IPS-NIHi7 (cell line): ENCODE results near the gene TUFM.
"Not testable (repeated sequence)": the region's sequence is repeated elsewhere in the genome, so short reads cannot be mapped to it uniquely, and the experiment has no call there.

Experiments
- DNase-seq: peaks from one replicate; pipeline ENCODE4 v3.0.0; 2012; ENCODE audit warnings: mixed read lengths; ENCODE audit errors: extremely low spot score

Gene TUFM

DNA sequence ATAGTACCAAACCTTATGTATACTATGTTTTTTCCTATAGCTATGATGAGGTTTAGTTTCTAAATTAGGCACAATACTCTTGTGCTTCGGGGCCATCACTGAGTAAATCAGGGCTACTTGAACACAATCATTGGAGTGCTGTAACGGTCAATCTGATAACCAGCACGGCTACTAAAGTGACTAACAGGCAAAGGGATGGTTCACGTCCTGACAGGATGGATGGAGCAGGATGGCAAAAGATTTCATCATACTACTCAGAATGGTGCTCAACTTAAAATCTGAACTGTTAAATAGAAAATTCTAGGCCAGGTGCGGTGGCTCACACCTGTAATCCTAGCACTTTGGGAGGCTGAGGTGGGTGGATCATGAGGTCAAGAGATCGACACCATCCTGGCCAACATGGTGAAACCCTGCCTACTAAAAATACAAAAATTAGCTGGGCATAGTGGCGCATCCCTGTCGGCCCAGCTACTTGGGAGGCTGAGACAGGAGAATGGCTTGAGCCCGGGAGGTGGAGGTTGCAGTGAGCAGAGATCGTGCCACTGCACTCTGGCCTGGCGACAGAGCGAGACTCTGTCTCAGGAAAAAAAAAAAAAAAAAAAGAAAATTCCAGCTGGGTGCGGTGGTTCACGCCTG, 7.0 kb downstream of the TUFM start:
- DNase-seq: no peak

DNA sequence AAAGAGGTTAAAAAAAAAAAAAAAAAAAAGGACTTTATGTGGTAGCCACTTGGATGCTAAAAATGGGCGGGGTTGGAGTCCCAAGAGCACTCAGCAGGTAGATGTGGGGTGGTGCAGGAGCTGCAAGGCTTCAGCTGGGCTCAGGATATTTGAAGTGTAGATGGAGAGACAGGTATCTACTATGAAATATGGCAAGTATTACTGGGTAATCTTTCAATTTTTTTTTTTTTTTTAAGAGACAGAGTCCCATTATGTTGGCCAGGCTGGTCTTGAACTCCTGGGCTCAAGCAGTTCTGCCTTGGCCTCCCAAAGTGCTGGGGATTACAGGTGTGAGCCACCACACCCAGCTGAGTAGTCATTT, 7.6 kb downstream of the TUFM start:
- DNase-seq: no peak

DNA sequence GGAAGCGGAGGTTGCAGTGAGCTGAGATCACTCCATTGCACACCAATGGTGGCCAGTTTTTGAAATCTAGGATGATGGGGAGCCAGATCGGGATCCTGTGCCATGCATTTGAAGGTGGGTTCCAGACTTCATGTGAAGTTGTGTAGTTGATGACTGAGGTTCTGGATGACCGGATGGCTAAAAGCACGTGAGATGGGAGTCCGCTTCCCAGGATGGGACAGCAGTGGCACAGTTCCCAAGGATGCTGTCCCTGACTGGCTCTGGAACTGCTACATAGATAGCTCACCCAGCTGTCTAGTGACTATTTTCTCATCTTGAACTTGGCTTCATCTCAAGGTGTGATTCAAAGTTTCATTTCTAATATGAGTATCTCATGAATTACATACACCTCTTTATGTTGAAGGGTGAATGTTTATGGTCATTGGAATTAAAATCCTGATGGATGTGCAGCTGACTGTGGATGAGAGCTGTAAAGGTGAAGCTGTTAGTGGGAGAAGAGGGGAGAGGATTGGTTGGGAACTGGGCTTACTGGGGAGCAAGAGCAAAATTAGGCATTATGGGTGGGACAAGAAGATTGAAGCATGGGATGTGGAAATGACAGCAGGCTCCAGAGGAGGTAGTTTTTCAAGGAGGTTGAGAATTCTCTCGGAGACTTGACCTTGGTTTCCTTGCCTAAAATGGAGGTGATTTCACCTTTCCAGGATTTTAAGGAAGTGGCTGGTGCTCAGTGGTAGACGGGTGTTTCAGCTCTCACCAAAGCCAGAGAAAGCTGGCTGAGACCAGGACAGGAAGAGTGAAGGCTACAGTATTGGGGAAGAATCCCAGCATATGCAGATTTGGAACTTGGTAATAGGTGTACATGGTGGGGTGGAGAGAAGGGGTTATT, 8.2 kb downstream of the TUFM start:
- no peak for DNase-seq

DNA sequence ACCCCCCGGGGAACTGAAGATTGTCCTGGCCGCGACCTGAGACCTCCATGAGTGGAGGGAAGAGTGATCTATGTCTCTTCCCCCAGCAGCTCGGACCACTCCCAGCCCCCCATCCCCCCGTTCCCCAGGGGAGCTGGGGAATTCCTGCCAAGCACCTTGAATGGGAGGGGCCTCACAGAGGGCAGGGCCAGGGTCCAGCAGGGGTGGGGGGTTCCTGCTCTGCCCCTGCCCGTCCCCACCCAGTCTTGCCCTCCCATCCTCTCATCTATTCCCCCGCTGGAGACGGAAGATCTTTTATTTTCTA, 9.4 kb downstream of the TUFM start:
- no peak for DNase-seq

DNA sequence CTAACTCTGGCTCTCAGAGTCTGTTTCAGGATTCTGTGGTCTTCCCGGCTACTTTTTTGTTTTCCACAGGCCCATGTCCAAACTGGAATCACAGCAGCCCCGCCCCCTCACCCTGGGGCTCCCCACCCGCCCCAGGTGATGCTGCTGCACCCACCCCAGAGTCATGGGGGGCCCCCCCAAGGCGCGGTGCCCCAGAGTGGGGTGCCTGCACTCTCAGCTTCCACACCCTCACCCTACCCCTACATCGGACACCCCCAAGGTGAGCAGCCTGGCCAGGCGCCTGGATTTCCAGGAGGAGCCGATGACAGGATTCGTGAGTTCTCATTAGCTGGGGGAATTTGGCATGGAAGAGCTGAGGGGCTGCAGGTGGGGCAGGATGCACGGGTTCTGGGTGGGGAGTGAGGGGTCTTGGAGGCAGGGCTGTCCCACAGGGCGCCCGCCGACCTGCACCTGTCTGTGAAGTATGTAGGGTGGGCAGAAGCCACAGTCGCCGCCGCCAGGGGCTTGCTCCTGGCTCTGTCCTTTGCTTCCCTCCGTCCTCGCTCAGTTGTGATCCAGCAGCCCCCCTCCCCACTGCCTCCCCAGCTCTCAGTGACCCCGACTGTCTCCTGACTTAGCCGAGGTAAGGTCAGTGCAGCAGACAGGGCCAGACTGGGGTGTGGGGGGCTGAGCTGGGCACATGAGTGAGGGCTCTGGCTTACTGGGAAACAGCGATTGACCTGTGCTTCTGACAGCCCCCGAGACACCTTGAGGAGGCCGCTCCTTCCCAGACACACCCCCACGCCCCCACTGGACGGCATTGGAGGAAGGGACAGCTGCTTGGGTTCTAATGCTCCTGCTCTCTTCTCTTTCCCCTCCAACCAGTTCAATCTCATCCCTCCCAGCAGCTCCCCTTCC, 10.0 kb downstream of the TUFM start:
- no peak for DNase-seq

DNA sequence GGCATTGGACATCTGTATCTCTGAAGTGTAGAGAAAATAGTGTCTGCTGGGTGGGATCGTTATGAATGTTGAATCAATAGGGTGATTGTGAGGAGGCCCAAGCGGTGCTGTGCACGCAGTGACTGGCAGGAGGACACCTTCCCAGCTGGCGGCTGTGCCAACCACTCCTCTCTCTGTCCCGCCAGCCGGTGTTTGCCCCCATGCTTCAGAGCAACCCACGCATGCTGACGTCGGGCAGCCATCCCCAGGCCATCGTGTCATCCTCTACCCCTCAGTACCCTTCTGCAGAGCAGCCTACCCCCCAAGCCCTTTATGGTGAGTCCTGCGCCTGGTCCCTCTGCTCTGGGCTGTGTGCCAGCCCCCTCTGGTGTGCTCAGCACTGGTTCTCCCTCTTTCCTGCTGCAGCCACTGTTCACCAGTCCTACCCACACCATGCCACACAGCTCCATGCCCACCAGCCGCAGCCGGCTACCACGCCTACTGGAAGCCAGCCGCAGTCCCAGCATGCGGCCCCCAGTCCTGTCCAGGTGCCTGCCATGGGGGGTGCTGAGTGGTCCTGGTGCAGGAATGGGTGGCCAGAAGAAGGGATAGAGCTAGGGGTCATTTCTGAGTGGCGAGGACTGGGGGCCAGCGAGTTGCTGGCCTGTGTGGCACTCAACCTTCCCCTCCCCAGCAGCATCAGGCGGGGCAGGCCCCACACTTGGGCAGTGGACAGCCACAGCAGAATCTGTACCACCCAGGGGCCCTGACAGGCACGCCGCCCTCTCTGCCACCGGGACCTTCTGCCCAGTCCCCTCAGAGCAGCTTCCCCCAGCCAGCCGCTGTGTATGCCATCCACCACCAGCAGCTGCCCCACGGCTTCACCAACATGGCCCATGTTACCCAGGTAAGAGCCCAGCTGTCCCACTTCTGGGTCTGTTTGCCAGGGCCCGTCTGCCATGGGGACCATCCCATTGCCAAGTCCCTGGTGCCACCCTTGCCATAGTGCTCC, 11.0 kb downstream of the TUFM start:
- no peak for DNase-seq

DNA sequence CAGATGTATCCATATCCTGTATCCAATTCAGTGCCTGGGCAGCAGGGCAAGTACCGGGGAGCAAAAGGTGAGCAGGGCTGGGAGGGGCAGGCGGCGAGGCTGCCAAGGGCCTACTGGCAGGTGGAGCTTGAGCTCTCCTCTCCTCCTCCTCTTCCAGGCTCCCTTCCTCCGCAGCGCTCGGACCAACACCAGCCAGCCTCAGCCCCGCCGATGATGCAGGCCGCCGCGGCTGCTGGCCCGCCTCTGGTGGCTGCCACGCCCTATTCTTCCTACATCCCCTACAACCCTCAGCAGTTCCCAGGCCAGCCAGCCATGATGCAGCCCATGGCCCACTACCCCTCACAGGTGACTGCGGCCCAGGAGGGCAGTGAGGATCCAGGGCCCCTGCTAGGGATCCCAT, 11.8 kb downstream of the TUFM start:
- DNase-seq: no peak

DNA sequence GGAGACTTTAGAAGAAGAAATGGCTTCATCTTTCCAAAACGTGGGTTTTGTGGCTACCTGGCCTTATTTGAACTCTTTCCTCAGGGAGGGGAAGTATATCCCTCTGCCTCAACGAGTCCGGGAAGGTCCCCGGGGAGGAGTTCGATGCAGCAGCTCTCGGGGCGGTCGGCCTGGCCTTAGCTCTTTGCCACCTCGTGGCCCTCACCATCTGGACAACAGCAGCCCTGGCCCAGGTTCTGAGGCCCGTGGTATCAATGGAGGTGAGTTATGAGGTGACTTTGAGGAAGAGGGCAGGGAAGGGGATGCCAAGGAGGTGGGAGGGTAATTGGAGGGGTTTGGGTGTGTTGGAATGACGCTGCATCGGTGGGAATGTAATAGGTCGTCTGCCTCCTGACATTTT, 15.6 kb downstream of the TUFM start:
- DNase-seq: no peak

DNA sequence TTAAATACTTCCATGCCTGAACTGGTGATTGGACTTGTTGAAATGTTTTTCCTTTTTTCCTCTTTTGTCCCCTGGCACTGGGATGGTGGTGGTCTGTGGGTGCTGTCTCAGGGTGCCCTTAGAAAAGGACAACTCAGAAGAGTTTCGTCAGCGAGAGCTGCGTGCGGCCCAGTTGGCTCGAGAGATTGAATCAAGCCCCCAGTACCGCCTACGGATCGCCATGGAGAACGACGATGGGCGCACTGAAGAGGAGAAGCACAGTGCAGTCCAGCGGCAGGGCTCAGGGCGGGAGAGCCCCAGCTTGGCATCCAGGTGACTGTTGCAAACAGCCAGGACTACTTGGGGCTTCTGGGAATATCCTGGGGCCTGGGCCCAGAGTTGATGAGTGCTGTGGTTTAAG, 16.4 kb downstream of the TUFM start:
- no peak for DNase-seq

DNA sequence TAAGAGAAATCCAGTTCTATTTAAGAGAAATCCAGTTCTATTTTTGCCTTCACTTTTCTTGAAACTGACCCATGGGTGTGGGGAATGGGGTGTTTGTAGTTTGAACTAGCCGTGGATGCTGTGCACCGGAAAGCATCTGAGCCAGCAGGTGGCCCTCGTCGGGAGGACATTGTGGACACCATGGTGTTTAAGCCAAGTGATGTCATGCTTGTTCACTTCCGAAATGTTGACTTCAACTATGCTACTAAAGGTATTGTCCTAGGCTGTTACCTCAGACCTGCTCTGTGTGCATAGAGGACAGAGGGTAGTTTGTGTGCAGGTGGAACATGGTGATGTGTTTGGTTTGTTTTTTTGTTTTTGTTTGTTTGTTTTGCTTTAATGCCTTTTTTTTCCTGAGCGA, 20.0 kb downstream of the TUFM start:
- no peak for DNase-seq

DNA sequence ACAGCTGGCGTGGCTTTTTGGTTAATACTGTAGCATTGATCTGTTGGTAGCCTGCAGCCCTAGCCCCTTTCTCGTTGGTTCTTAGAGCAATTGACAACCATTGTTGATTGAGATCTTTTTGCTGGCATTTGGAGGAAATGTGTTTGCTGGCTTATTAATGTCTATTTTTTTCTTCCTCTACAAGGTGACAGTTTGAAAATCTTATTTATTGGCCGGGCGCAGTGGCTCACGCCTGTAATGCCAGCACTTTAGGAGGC, 21.5 kb downstream of the TUFM start:
- no peak for DNase-seq

DNA sequence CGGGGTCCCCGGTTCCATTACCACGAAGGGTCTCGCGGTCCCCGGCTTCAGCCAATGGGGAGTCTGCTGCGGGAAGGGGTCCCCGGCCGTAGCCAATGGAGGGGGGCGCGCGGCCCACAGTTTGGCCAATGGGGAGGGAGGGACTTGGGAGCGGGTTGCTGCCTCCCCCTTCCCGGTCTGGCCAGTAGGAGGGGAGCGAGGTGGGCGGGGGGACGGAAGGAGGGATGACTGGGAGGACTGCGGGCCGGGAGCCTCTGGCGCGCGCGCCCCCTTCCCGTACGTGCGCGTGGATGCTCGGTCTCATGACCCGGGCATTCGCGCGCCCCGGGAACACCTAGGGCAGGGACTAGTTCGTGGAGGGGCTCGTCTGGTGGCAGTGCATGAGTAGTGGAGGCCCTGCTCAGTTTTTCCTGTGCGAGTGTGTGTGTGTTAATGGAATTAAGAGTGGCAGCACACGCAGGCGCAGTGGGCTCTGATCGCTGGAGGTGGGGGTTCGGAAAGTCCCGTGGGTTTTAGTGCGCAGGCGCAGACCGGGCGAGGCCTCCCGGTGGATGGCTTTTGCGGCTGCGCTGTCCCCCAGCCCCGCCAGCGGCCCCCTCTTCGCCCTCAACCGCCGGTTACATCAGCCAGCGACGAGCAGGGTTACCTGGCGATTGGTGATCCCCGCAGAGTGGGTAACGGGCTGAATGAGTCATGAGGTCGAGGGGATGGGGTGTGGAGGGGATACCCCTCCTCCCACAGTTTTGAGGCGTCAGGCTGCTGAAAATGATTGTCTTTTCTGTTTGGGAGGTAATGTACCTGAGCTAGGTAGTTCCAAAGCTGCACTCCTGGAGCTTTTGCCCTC, 22.1 kb downstream of the TUFM start:
- DNase-seq: peak; percentile 97

DNA sequence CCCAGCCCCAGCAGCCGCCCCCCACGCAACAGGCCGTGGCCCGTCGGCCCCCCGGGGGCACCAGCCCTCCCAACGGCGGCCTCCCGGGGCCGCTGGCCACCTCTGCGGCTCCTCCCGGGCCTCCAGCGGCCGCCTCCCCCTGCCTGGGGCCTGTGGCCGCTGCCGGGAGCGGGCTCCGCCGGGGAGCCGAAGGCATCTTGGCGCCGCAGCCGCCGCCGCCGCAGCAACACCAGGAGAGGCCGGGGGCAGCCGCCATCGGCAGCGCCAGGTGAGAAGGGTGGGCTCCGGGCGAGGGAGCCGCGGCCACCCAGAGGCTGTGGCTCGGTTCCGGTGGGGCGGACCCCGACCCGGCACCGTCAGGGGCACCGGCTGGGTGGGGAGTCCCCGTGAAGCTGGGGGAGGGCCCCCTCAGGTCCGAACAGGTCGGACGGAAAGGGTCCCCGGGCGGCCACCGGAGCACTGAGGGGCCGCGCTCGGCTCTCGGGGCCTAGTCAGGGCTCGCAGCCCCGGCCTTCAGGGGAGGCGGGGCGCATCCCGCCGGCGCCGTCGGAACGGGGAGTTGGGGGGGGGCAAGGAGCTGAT, 22.8 kb downstream of the TUFM start:
- no peak for DNase-seq

DNA sequence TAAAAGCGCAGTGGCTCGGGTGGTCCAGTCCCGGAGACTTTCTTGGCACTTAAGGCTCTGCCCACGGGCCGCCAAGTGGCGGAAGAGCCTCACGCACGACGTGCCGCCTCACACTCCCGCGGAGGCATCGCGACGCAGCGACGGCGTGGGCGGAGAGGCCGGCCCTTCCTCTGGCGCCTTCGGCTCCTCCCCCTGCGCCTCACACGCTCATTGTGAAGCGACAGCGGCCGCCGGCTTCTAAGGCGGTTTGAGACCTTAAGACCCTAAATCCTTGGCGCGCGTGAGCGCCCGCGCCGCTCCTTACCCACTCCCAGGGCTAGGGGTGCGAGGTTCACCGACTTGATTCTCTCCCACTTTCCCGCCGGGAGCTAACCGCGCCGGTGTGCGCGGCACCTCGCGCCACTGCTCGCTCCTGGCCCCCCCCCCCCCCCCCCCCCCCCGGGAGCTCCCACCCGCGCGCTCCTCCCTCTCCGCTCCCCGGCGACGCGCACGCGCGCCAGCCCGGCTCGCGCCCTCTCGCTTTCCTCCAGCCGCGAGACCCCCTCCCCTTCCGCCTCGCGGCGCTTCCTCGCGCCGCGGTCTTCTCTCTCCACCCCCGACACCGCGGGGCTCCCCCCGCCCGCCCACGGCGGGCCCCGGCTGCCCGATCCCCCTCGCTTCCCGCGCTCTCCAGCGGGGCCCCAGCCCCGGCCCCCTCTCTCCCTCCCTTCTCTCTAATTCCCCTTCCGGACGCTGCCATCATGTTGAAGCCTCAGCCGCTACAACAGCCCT, 23.4 kb downstream of the TUFM start, which contains the start of gene ATXN2L:
ATXN2L (plus strand) TSS at position 480 of the 771 bp plus-strand sequence; CDS start at position 741, 261 bp downstream.
- DNase-seq: peak; percentile 89

DNA sequence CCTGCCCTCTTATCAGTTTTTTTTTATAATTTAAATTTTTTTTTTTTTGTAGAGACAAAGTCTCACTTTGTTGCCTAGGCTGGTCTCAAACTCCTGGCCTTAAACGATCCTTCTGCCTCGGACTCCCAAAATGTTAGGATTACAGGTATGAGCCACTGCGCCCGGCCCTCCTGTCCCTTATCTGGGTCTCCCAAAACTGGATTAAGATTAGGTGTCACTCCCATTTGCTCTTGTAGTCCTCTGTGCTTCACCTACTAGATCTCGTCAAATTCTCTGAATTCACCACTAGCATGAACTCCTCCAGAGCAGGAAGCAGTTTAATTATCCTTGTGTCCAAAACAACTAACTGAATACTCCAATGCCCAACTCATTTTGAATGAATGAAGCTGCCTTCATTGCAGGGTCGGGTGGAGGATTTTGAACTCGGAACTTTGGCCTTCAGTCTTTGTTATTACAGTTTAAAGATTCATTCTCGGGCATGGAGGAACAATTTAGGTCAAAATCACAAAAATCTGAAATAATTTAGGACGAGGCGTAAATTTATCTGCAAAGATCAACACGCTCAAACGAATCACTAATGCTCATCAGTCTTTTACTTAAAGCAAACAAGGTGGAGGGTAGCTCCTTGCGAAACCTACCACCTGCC, 24.2 kb downstream of the TUFM start:
- DNase-seq: no peak

DNA sequence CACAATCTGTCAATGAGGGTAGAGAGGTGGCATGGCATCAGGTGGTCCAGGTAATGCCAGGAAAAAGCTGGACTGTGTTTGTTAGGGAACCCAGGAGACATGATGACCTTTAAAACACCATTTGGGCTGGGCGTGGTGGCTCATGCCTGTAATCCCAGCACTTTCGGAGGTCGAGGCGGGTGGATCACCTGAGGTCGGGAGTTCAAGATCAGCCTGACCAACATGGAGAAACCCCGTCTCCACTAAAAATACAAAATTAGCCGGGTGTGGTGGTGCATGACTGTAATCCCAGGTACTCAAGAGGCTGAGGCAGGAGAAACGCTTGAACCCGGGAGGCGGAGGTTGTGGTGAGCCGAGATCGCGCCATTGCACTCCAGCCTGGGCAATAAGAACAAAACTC, 25.6 kb downstream of the TUFM start:
- DNase-seq: not testable (repeated sequence)

DNA sequence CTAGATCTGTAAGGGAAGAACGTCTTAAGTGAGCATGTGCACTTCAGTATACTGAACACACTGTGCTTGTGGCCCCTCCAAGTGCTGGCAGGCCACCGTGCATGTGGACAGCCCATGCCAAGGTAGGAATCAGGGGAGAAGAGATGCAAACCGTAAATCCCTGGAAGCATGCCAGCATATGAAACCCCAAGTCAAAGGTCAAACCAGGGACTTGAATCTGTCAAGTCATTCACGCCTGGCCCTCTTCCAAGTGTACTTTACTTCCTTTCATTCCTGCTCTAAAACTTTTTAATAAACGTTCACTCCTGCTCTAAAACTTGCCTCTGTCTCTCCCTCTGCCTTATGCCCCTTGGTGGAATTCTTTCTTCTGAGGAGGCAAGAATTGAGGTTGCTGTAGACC, 26.1 kb downstream of the TUFM start:
- DNase-seq: no peak

DNA sequence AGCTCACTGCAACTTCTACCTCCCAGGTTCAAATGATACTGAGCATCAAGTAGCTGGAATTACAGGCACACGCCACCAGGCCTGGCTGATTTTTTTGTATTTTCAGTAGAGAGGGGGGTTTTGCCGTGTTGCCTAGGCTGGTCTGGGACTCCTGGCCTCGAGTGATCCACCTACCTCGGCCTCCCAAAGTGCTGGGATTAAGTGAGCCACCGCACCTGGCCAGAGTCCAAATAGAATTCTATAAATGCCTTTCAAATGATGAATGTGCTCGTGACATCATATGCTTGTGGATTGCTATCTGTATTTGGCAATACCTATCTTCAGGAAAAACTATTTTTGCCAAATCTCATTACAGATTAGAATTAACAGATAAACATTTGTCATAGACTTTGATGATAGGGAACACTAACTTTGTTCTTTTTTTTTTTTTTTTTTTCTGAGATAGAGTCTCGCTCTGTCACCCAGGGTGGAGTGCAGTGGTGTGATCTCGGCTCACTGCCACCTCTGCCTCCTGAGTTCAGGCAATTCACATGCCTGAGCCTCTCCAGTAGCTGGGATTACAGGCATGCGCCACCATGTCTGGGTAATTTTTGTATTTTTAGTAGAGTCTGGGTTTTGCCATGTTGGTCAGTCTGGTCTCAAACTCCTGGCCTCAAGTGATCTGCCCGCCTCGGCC, 38.6 kb downstream of the TUFM start:
- not testable (repeated sequence) for DNase-seq
